SK-N-MC (cell line): ENCODE data around the gene ZC3H12A.
A peak's percentile ranks its signal among the peaks of the same experiment; 100 is the strongest.

ENCODE experiments used
- DNase-seq: peaks from one replicate; pipeline ENCODE4 v3.0.0-alpha.2; 2011; ENCODE audit warnings: low read depth, low spot score
- H3K27ac ChIP-seq: fragments of 200-600 bp; sonication (generic); 2 replicates; pipeline ENCODE4 v1.5.1; 2016; ENCODE audit warnings: mixed run types
- H3K36me3 ChIP-seq: fragments of 200-600 bp; sonication (generic); 2 replicates; pipeline ENCODE4 v1.6.1; 2017; ENCODE audit warnings: antibody characterized with exemption, low read length, mixed read lengths; ENCODE audit not compliant: insufficient read depth
- H3K4me3 ChIP-seq: fragments of 200-600 bp; sonication (generic); 2 replicates; pipeline ENCODE4 v1.5.1; 2016
- H3K9ac ChIP-seq: fragments of 200-600 bp; sonication (generic); 2 replicates; pipeline ENCODE4 v1.8.0; 2017; ENCODE audit warnings: mixed run types, mixed read lengths; ENCODE audit not compliant: insufficient read length
- H3K9me3 ChIP-seq: fragments of 200-600 bp; sonication (generic); 2 replicates; pipeline ENCODE4 v1.6.1; 2017; ENCODE audit warnings: low read depth, mild to moderate bottlenecking, antibody characterized with exemption, low read length, moderate library complexity, mixed read lengths
- EZH2 ChIP-seq: fragments of 200-600 bp; sonication (generic); IDR thresholded peaks from one replicate; pipeline ENCODE4 v1.6.1; 2017; ENCODE audit warnings: antibody characterized with exemption
- FOXP2 ChIP-seq: optimal IDR thresholded peaks from 2 replicates; pipeline ENCODE3; 2011; ENCODE audit warnings: mild to moderate bottlenecking, moderate library complexity; ENCODE audit not compliant: insufficient read depth; ENCODE audit errors: extremely low read length, control extremely low read depth
- POLR2AphosphoS5 ChIP-seq: IDR thresholded peaks from 2 replicates; pipeline ENCODE4 v1.6.1; 2012; ENCODE audit warnings: mild to moderate bottlenecking, low read depth, low read length, borderline replicate concordance

The ZC3H12A gene

GRCh38 chr1:37474046-37474696, at the start of gene ZC3H12A:
Gene ZC3H12A, plus strand, starts transcription at chr1:37474580. Its CDS starts 917 bp downstream, at chr1:37475497.
- Histone ChIP-seq H3K4me3 (peak within 1 kb of the TSS; percentile 92), H3K27ac (no peak within 1 kb of the TSS)
- TF ChIP-seq POLR2AphosphoS5, result peak; percentile 85
- peak; percentile 19 for TF ChIP-seq FOXP2
- no peak for TF ChIP-seq EZH2

GRCh38 chr1:37425221-37425620, 49.2 kb upstream of the ZC3H12A start:
- no peak overlapping the region for H3K27ac ChIP-seq
- H3K36me3 ChIP-seq, result no peaks in the 10 kb centered on the region
- no peak for TF ChIP-seq FOXP2
- no peak for TF ChIP-seq POLR2AphosphoS5
- no peak for TF ChIP-seq EZH2
- H3K9me3 ChIP-seq, result no peaks in the 10 kb centered on the region
- no peak overlapping the region for H3K4me3 ChIP-seq
- no peak overlapping the region for H3K9ac ChIP-seq
- DNase-seq, result no peak

More at GRCh38 chr1:37474046-37474696, at the start of gene ZC3H12A:
- H3K36me3 ChIP-seq, result peaks cover 6% of the 10 kb centered on the region; the same call in 1 of the 2 replicates
- no peak for DNase-seq
- peak within 1 kb of the TSS; percentile 80 for H3K9ac ChIP-seq
- no peaks in the 10 kb centered on the region for H3K9me3 ChIP-seq

- H3K9ac ChIP-seq, result no peak overlapping the region
- no peak for TF ChIP-seq EZH2
- TF ChIP-seq FOXP2, result no peak
- TF ChIP-seq POLR2AphosphoS5, result no peak
- DNase-seq, result no peak
- H3K9me3 ChIP-seq, result no peaks in the 10 kb centered on the region
- no peaks in the 10 kb centered on the region for H3K36me3 ChIP-seq
- no peak overlapping the region for H3K4me3 ChIP-seq
- no peak overlapping the region for H3K27ac ChIP-seq
Observed at GRCh38 chr1:37429029-37429428, 45.4 kb upstream of the ZC3H12A start.

- Histone ChIP-seq H3K36me3 (no peaks in the 10 kb centered on the region), H3K4me3 (no peak overlapping the region), H3K9ac (no peak overlapping the region), H3K27ac (no peak overlapping the region), H3K9me3 (no peaks in the 10 kb centered on the region)
- TF ChIP-seq EZH2, result no peak
- TF ChIP-seq POLR2AphosphoS5, result no peak
- no peak for TF ChIP-seq FOXP2
- DNase-seq, result no peak
Observed at GRCh38 chr1:37430103-37430985, 44.0 kb upstream of the ZC3H12A start.

- H3K9me3 ChIP-seq, result no peaks in the 10 kb centered on the region
- H3K4me3 ChIP-seq, result no peak overlapping the region
- H3K36me3 ChIP-seq, result no peaks in the 10 kb centered on the region
- DNase-seq, result no peak
- TF ChIP-seq POLR2AphosphoS5 (no peak), EZH2 (no peak), FOXP2 (no peak)
- no peak overlapping the region for H3K27ac ChIP-seq
- no peak overlapping the region for H3K9ac ChIP-seq
Observed at GRCh38 chr1:37432716-37433115, 41.7 kb upstream of the ZC3H12A start.

- no peak overlapping the region for H3K9ac ChIP-seq
- TF ChIP-seq EZH2 (no peak), POLR2AphosphoS5 (no peak), FOXP2 (no peak)
- no peaks in the 10 kb centered on the region for H3K9me3 ChIP-seq
- no peak for DNase-seq
- no peak overlapping the region for H3K4me3 ChIP-seq
- no peaks in the 10 kb centered on the region for H3K36me3 ChIP-seq
- no peak overlapping the region for H3K27ac ChIP-seq
Observed at GRCh38 chr1:37433171-37433570, 41.2 kb upstream of the ZC3H12A start.

GRCh38 chr1:37434292-37435225, 39.8 kb upstream of the ZC3H12A start:
- H3K9me3 ChIP-seq, result no peaks in the 10 kb centered on the region
- no peak overlapping the region for H3K9ac ChIP-seq
- H3K36me3 ChIP-seq, result no peaks in the 10 kb centered on the region
- H3K4me3 ChIP-seq, result no peak overlapping the region
- no peak for DNase-seq
- no peak overlapping the region for H3K27ac ChIP-seq
- TF ChIP-seq FOXP2, result no peak
- no peak for TF ChIP-seq POLR2AphosphoS5
- TF ChIP-seq EZH2, result no peak

GRCh38 chr1:37437087-37437486, 37.3 kb upstream of the ZC3H12A start:
- DNase-seq, result no peak
- TF ChIP-seq POLR2AphosphoS5 (no peak), EZH2 (no peak), FOXP2 (no peak)
- no peak overlapping the region for H3K9ac ChIP-seq
- H3K9me3 ChIP-seq, result no peaks in the 10 kb centered on the region
- no peaks in the 10 kb centered on the region for H3K36me3 ChIP-seq
- no peak overlapping the region for H3K27ac ChIP-seq
- no peak overlapping the region for H3K4me3 ChIP-seq
